Kidney (tissue), 22 donors: ENCODE results near the gene METTL24. TPM values are rescaled to one million over a fixed set of nuclear protein-coding genes. Genes with fewer than 3 reads are reported as not detected.

Experiments used
- DNase-seq, 5 donors: peaks; one replicate each; pipeline ENCODE4 v3.0.0-alpha.2; 2013 to 2020
- FAIRE-seq: peaks from 2 replicates; lab custom pipeline; 2012; peaks lifted over from hg19 to GRCh38; lab: Jason Lieb, UNC
- H3K27ac ChIP-seq, 2 donors: one replicate each; pipeline ENCODE4 v1.7.0; 2013; ENCODE audit warnings: low read depth in 2 of 2, low read length in 2 of 2, inconsistent platforms in 1 of 2
- H3K27me3 ChIP-seq: one replicate; pipeline ENCODE4 v1.7.1; 2013; ENCODE audit warnings: low read length, inconsistent platforms; ENCODE audit not compliant: control insufficient read depth, insufficient read depth
- H3K36me3 ChIP-seq, 3 donors: one replicate each; pipeline versions ENCODE4 v1.7.0 to v1.7.1; 2013; ENCODE audit warnings: low read length in 3 of 3, control low read depth in 1 of 3, inconsistent platforms in 1 of 3; ENCODE audit not compliant: insufficient read depth in 3 of 3, control insufficient read depth in 2 of 3
- H3K4me1 ChIP-seq, 3 donors: one replicate each; pipeline versions ENCODE4 v1.7.0 to v1.7.1; 2013; ENCODE audit warnings: low read length in 3 of 3, inconsistent platforms in 1 of 3, low read depth in 1 of 3; ENCODE audit not compliant: control insufficient read depth in 2 of 3, insufficient read depth in 2 of 3
- H3K4me3 ChIP-seq, 3 donors: one replicate each; pipeline versions ENCODE4 v1.7.0 to v1.8.1; 2013; ENCODE audit warnings: low read length in 3 of 3, control low read depth in 1 of 3, inconsistent platforms in 1 of 3
- H3K9ac ChIP-seq, 3 donors: one replicate each; pipeline versions ENCODE4 v1.7.0 to v1.7.1; 2013; ENCODE audit warnings: low read length in 3 of 3, control low read depth in 1 of 3, inconsistent platforms in 1 of 3
- H3K9me3 ChIP-seq, 3 donors: one replicate each; pipeline versions ENCODE4 v1.7.0 to v1.7.1; 2013; ENCODE audit warnings: low read length in 3 of 3, control low read depth in 1 of 3, inconsistent platforms in 1 of 3; ENCODE audit not compliant: control insufficient read depth in 2 of 3, insufficient read depth in 1 of 3
- intact Hi-C: fragments of 100-400 bp; cut with DNase I; formaldehyde crosslinking; loops from one replicate; pipeline ENCODE4 v1.11.1; 2022
- long read RNA-seq, 10 donors: library from polyadenylated mRNA in 1 of 10; unstranded in 1 of 10; transcript quantifications; one replicate each; pipeline ENCODE4 v2.0.0 and lab custom pipeline, GENCODE V29; 2021 to 2026
- polyA plus RNA-seq: library from polyadenylated mRNA; stranded (reverse); fragments of 350-450 nt; fragmentation: Illumina TruSeq; extraction: RNeasy Lipid Tissue Mini Kit (QIAGEN cat#74804); gene quantifications from one replicate; pipeline ENCODE4 v1.2.3, GENCODE V29; 2014; ENCODE audit warnings: low read depth, low replicate concordance; ENCODE audit not compliant: insufficient read depth
- total RNA-seq: library from RNA; stranded (reverse); fragmentation: NEBNext Ultra II Directional; extraction: Animal tissue kit (Norgen Biotek cat#: 25700); gene quantifications from one replicate; pipeline ENCODE4 v1.2.1, GENCODE V29; 2021
- TF ChIP-seq, protein P1 (sequence below): IDR thresholded peaks from 3 replicates; pipeline ENCODE4 v1.5.1; 2012; ENCODE audit warnings: mild to moderate bottlenecking, moderate library complexity, borderline replicate concordance; ENCODE audit not compliant: insufficient read depth; ENCODE audit errors: extremely low read depth
- donor health status: control.
- donor health status: control.
- donor health status: control.
- donor health status: control.
- donor health status: control.
- donor health status: DM: yes; HTN: yes; CAD: no.
- donor health status: Normal renal cell carcinoma (clear cell type).

METTL24 gene, protein sequence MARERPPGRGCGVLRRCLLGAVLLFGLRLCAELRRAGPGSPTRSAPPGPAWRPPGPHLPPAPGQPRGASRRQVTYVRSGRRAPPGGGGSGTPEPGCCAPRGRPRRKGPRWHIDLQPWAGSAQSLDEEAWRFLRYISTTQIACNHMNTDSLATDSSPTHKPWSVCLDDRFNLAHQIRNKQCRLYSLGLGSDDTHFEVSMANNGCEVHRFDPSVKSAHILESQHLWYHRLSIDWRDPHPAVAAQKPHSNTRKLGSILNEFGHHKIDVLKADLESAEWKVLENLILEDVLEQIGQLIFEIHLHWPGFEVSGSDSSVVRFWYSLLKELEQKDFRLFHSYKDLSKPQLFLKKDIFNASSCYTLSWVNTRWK
- total RNA-seq, result 3.5 TPM
- 1.4 TPM for polyA plus RNA-seq
- long read RNA-seq, donor 1, partial matches to known transcripts, result 0 of 2 reads
- long read RNA-seq, donor 1, other reads (novel, unspliced or antisense), result 0 of 2 reads
- long read RNA-seq, donor 2, partial matches to known transcripts, result 0 of 3 reads
- long read RNA-seq, donor 2, other reads (novel, unspliced or antisense), result 0 of 3 reads
- long read RNA-seq, donor 3, partial matches to known transcripts, result 0 of 2 reads
- long read RNA-seq, donor 3, other reads (novel, unspliced or antisense), result 0 of 2 reads
- long read RNA-seq, donor 4, transcript METTL24-201 (5 exons, 1,119 nt), result major isoform, 5 of 5 reads
- long read RNA-seq, donor 4, partial matches to known transcripts, result 0 of 5 reads
- long read RNA-seq, donor 4, other reads (novel, unspliced or antisense), result 0 of 5 reads
- long read RNA-seq, donor 5, result 0 reads
- long read RNA-seq, donor 6, result 0 reads
- long read RNA-seq, donor 7, partial matches to known transcripts, result 0 of 3 reads
- long read RNA-seq, donor 7, other reads (novel, unspliced or antisense), result 2 of 3 reads
- long read RNA-seq, donor 8, partial matches to known transcripts, result 0 of 3 reads
- long read RNA-seq, donor 8, other reads (novel, unspliced or antisense), result 0 of 3 reads
- long read RNA-seq, donor 9, partial matches to known transcripts, result 0 of 1 reads
- long read RNA-seq, donor 9, other reads (novel, unspliced or antisense), result 0 of 1 reads
- long read RNA-seq, donor 10, partial matches to known transcripts, result 0 of 3 reads
- long read RNA-seq, donor 10, other reads (novel, unspliced or antisense), result 0 of 3 reads

DNA sequence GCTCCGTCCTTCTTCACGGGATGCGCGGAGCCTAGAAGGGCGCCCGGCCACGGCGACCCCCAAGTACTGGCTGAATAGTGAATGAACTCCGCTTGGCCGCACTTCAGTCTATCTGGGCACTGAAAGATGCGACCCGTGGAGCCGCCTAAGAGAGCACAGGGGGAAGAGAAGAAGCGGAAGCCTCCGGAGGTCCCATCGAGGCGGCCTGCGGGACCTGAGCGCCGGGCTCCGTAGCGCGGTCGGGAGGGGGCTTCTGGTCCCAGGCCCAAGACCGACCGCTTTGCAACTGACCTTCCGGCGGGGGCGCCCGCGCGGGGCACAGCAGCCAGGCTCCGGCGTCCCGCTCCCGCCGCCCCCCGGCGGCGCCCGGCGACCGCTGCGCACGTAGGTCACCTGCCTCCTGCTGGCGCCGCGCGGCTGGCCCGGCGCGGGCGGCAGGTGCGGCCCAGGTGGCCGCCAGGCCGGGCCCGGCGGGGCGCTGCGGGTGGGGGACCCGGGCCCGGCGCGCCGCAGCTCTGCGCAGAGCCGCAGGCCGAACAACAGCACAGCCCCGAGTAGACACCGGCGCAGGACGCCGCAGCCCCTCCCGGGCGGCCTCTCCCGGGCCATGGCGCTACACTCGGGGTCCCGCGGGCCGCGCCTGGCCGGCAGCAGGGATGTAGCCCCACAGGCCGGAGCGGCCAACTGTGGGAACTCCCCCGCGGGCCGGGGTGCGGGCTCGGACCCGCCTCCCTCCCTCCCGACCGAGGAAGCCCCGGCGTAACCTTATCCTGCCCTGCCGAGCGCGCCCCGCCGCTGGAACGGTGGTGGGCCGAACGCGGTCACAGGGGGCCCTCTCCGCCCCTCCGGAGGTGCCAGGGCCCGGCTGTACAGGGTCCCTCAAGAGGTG lies at the start of gene METTL24:
TSS of gene METTL24 (minus strand) at position 686 of the 889 bp plus-strand sequence. CDS start at position 609, 77 bp downstream.
- peak within 1 kb of the TSS; percentile 67 to 71 (median 70) for H3K9ac ChIP-seq
- TF ChIP-seq, protein P1, sequence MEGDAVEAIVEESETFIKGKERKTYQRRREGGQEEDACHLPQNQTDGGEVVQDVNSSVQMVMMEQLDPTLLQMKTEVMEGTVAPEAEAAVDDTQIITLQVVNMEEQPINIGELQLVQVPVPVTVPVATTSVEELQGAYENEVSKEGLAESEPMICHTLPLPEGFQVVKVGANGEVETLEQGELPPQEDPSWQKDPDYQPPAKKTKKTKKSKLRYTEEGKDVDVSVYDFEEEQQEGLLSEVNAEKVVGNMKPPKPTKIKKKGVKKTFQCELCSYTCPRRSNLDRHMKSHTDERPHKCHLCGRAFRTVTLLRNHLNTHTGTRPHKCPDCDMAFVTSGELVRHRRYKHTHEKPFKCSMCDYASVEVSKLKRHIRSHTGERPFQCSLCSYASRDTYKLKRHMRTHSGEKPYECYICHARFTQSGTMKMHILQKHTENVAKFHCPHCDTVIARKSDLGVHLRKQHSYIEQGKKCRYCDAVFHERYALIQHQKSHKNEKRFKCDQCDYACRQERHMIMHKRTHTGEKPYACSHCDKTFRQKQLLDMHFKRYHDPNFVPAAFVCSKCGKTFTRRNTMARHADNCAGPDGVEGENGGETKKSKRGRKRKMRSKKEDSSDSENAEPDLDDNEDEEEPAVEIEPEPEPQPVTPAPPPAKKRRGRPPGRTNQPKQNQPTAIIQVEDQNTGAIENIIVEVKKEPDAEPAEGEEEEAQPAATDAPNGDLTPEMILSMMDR, result no peak
- no peaks in the 10 kb centered on the region for H3K9me3 ChIP-seq
- no peaks in the 10 kb centered on the region for H3K27me3 ChIP-seq
- DNase-seq (peak; percentile 66 to 79 (median 74)), FAIRE-seq (no peak)
- H3K27ac ChIP-seq, result peak within 1 kb of the TSS; percentile 54 to 78
- H3K4me1 ChIP-seq, result peaks cover 8 to 21% (median 13%) of the 10 kb centered on the region in 3 donors
- H3K36me3 ChIP-seq, result no peaks in the 10 kb centered on the region
- intact Hi-C loops, result no loop called here
- peak within 1 kb of the TSS; percentile 73 to 84 (median 78) for H3K4me3 ChIP-seq

DNA sequence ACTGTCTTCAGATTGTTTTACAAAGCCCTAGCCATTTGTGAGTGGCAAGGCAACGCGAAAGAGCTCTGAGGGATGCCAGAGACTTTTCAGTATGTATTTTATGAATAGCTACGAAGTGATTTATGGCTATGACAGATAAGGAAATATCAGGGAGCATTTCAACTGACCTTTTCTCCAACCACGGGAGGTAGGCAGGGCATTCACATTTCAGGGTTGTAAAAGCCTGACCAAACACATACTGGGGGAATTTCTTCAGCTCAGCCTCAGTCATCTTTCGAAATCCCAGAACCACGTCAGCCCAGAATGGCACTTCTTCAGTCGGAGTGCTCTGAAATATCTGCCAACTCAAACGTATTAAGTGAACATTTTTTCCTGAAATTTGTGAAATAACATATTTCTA lies 46.5 kb upstream of the METTL24 start:
- FAIRE-seq, result no peak
- no peak overlapping the region for H3K9ac ChIP-seq

More for the DNA sequence above, 46.5 kb upstream of the METTL24 start:
- TF ChIP-seq, protein P1, result no peak
- no peak for DNase-seq
- Histone ChIP-seq H3K36me3 (no peaks in the 10 kb centered on the region), H3K9me3 (no peaks in the 10 kb centered on the region), H3K27me3 (no peaks in the 10 kb centered on the region), H3K27ac (no peak overlapping the region), H3K4me1 (no peaks in the 10 kb centered on the region), H3K4me3 (no peak overlapping the region)
- intact Hi-C loops, result no loop called here
